Stimulated activated CD8-positive, alpha-beta memory T cell treated with anti-CD3 and anti-CD28 coated beads, Interleukin-15, amount 100 ng/mL, for 24 hours (primary cell): ENCODE results near the gene GPR32.
"Not testable (repeated sequence)": the region's sequence is repeated elsewhere in the genome, so short reads cannot be mapped to it uniquely, and the experiment has no call there.

Experiments used
- DNase-seq: peaks from one replicate; pipeline ENCODE4 v3.0.0-alpha.2; 2020; ENCODE audit warnings: low read depth

The GPR32 gene

GRCh38 chr19:50803633-50804419 is 33.6 kb downstream of the GPR32 start:
- DNase-seq: no peak

DNA sequence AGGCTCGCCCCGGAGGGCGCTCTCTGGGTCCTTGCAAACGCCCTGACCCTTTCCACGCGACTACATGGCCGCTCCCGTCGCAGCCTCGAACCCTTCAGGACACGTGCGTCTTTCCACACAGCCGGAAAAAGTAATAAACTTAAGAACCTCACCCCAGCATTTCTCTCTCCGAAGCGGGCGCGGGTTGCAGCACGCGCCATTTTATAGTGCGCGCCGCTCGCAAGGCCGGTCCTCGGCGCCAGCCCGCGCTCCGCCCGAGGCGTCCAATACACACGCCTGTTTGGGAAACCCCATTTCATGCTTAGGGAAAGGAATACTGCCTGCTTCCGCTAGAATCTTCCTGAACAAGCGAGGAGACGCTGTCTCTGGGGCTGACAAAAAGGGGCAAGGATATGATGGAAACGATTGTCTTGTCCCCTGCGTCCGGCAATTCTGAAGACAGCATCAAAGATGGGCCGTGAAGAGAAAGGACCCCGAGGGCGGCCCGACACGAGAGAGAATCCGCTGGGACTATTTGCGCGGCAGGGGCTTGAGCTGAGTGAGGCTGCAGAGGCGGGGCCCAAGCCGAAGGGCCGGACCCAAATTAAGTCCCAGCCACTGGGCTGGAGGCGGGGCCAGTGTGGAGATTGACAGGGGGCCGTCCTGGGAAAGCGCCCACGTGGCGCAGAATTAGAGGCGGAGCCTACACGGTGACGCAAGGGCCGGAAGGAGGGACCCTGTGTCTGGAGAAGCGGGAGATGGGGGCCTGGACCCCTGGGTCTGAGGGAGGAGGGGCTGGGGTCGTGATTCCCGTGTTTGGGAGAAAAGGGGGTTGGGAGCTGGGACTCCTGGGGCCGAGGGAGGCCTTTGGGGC is 34.4 kb downstream of the GPR32 start:
- DNase-seq: peak; percentile 91

GRCh38 chr19:50808856-50809255 is 38.6 kb downstream of the GPR32 start:
- no peak for DNase-seq

DNA sequence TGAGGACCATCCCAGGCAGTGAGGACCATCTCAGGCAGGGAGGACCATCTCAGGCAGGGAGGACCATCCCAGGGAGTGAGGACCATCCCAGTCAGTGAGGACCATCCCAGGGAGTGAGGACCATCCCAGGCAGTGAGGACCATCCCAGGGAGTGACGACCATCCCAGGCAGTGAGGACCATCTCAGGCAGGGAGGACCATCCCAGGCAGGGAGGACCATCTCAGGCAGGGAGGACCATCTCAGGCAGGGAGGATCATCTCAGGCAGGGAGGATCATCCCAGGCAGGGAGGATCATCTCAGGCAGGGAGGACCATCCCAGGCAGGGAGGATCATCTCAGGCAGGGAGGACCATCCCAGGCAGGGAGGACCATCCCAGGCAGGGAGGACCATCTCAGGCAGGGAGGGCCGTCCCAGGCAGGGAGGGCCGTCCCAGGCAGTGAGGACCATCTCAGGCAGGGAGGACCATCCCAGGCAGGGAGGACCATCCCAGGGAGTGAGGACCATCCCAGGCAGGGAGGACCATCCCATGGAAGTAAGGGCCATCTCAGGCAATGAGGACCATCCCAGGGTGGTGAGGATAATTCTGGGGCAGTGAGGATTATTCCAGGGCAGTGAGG is 41.5 kb downstream of the GPR32 start:
- not testable (repeated sequence) for DNase-seq

DNA sequence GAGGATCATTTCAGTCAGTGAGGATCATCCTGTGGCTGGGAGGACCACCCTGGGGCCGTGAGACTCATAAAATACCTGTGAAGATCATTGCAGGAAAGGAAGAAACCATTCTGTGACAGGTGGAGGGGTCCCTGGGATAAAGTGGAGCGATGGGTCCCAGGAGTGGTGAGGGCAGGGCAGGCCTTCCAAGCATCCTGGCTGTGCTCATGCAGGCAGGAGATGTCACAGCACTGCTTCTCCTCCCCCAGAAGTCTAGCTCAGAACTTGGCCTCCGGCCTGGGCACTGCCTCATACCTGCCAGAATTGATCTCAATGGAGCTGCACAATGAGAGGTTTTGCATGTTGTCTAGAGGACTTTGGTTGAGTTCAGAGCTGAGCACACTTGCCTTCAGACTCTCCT is 42.2 kb downstream of the GPR32 start:
- no peak for DNase-seq

- DNase-seq: no peak
These were observed 44.6 kb downstream of the GPR32 start for GRCh38 chr19:50814883-50815282.

- no peak for DNase-seq
These were observed 45.2 kb downstream of the GPR32 start for GRCh38 chr19:50815439-50815838.

GRCh38 chr19:50817941-50818858 is 47.9 kb downstream of the GPR32 start:
- DNase-seq: no peak

- no peak for DNase-seq
These were observed 48.7 kb downstream of the GPR32 start for GRCh38 chr19:50818859-50819472.

DNA sequence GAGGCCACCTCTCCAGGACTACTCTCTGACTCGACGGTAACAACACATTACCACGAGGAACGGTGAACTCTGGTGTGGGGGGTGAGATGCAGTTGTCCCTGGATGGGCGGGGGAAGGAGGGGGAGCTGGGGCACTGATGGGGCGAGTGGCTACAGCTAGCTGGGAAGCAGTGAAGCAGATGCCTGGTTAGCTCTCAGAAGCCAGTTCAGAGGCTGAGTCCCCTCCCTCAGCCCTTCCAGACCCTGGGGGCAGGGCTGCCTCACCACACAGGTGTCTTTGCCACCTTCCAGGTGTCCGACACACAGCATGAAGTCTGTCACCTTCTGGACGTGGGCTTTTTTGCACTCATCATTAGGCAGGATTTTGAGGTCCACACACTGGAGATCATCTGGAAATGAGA is 49.4 kb downstream of the GPR32 start:
- no peak for DNase-seq

GRCh38 chr19:50820086-50820485 is 49.8 kb downstream of the GPR32 start:
- no peak for DNase-seq

- DNase-seq: no peak
These were observed 50.4 kb downstream of the GPR32 start for GRCh38 chr19:50820549-50821247.

GRCh38 chr19:50821248-50821612 is 51.0 kb downstream of the GPR32 start:
- DNase-seq: no peak
